ENCODE results near the gene SLC19A2. TPM values are rescaled to one million over a fixed set of nuclear protein-coding genes. Genes with fewer than 3 reads are reported as not detected.

SLC19A2 gene
- total and polyA plus RNA-seq, 2 of the 8 experiments (the other 6 are each of a cell fraction or from before 2014, with no cell fraction given): 21.2 to 23.2 TPM

GRCh38 chr1:169493251-169493650, 7.5 kb upstream of the SLC19A2 start:
- Histone ChIP-seq H3K27me3 (replicated peaks in 1 of 4; ENCODE audit: control insufficient read depth in 3 of 4, extremely low read depth in 1 of 4, insufficient read depth in 3 of 4, low read length in 3 of 4) (no peaks in the 10 kb centered on the region), H2BK12ac (ENCODE audit: low read depth, low read length) (no peak overlapping the region), H3K4me1 (replicated peaks in 1 of 4; ENCODE audit: control insufficient read depth in 3 of 4, insufficient read depth in 4 of 4, low read length in 3 of 4) (0 out of 7 replicates have a peak, but pooled peaks cover 0 to under 1% (median 0%) of the 10 kb centered on the region in 4 experiments), H3K4me3 (ENCODE audit: extremely low read depth in 1 of 4, insufficient read depth in 2 of 4, low read depth in 3 of 4, low read length in 4 of 4) (no peak overlapping the region), H3K56ac (replicated peaks; ENCODE audit: insufficient read length, low read depth, low read length) (no peak overlapping the region), H4K91ac (replicated peaks; ENCODE audit: insufficient read length, low read length) (no peak overlapping the region), H3K4ac (replicated peaks; ENCODE audit: insufficient read length, low read depth, low read length) (no peak overlapping the region), H3K79me1 (ENCODE audit: low read depth, low read length) (no peaks in the 10 kb centered on the region), H4K5ac (ENCODE audit: insufficient read length, low read depth, low read length) (no peak overlapping the region), H3K18ac (ENCODE audit: extremely low read depth, low read length) (no peak overlapping the region), H4K8ac (ENCODE audit: extremely low read depth, insufficient read depth, low read length) (no peak overlapping the region), H3K23ac (ENCODE audit: insufficient read length) (no peak overlapping the region), H2AK5ac (ENCODE audit: low read depth, low read length) (no peak overlapping the region), H3K79me2 (ENCODE audit: control insufficient read depth in 1 of 2, insufficient read depth in 2 of 2, low read length in 2 of 2) (no peaks in the 10 kb centered on the region), H2BK15ac (ENCODE audit: low read length) (no peak overlapping the region), H3K23me2 (ENCODE audit: low read depth, low read length) (no peaks in the 10 kb centered on the region), H2BK20ac (ENCODE audit: low read length) (no peak overlapping the region), H4K20me1 (replicated peaks in 1 of 2; ENCODE audit: control insufficient read depth in 1 of 2, insufficient read depth in 2 of 2, low read length in 2 of 2) (no peaks in the 10 kb centered on the region), H2BK5ac (ENCODE audit: low read depth, low read length) (no peak overlapping the region), H3K36me3 (ENCODE audit: control insufficient read depth in 2 of 4, insufficient read depth in 4 of 4, low read length in 3 of 4) (no peaks in the 10 kb centered on the region), H3K14ac (ENCODE audit: insufficient read length) (no peak overlapping the region), H3K9ac (replicated peaks in 1 of 4; ENCODE audit: extremely low read depth in 1 of 4, low read depth in 3 of 4, low read length in 3 of 4) (no peak overlapping the region), H3K9me3 (ENCODE audit: insufficient read depth in 2 of 2, low read depth in 1 of 2, low read length in 1 of 2) (no peaks in the 10 kb centered on the region), H2BK120ac (replicated peaks; ENCODE audit: low read depth, low read length) (no peak overlapping the region), H3K4me2 (ENCODE audit: insufficient read depth in 1 of 2, low read depth in 2 of 2, low read length in 2 of 2) (no peak overlapping the region), H2AFZ (ENCODE audit: low read length) (no peak overlapping the region), H3K27ac (ENCODE audit: low read depth, low read length) (no peak overlapping the region)
- 88% methylated on average over 1 of the region's 1 CpG; no CpG with 5 or more reads in 1 of the 2 experiments for WGBS, 2 experiments (ENCODE audit: extremely low coverage in 1 of 2, insufficient coverage in 1 of 2, insufficient read length in 1 of 2, insufficient replicate concordance in 2 of 2, low coverage in 1 of 2, low lambda C conversion rate in 2 of 2, missing lambda C conversion rate in 1 of 2)
- no peak for TF ChIP-seq SUZ12 (IDR thresholded peaks at IDR 0.05; ENCODE audit: low read length)
- no peak for TF ChIP-seq CHD1 (IDR thresholded peaks at IDR 0.05; ENCODE audit: low read depth, low read length)
- TF ChIP-seq E2F6 (IDR thresholded peaks at IDR 0.05): no peak
- TF ChIP-seq GTF2F1 (IDR thresholded peaks at IDR 0.05; ENCODE audit: borderline replicate concordance, low read depth, low read length): no peak
- TF ChIP-seq MAX (IDR thresholded peaks at IDR 0.05): no peak
- no peak for TF ChIP-seq ASH2L (IDR thresholded peaks at IDR 0.05; ENCODE audit: low read length)
- TF ChIP-seq JUN (IDR thresholded peaks at IDR 0.05; ENCODE audit: low read depth, low read length): no peak
- TF ChIP-seq EGR1 (IDR thresholded peaks at IDR 0.05; ENCODE audit: borderline replicate concordance, low read depth, low read length): no peak
- no peak for TF ChIP-seq SAP30 (IDR thresholded peaks at IDR 0.05; ENCODE audit: insufficient read depth, insufficient replicate concordance, low read length)
- TF ChIP-seq SIN3A (conservative IDR thresholded peaks at IDR 0.05 in 1 of 2, IDR thresholded peaks at IDR 0.05 in 1 of 2; ENCODE audit: low read depth in 1 of 2, low read length in 2 of 2): no peak
- no peak for TF ChIP-seq NRF1 (IDR thresholded peaks at IDR 0.05; ENCODE audit: low read depth, low read length)
- TF ChIP-seq TEAD4 (IDR thresholded peaks at IDR 0.05; ENCODE audit: low read depth, low read length): no peak
- DNase-seq (ENCODE audit: low read depth in 1 of 2, low spot score in 2 of 2) (no peak), FAIRE-seq (no peak)
- ChIA-PET POLR2A (ENCODE audit: partially characterized antibody) (no interaction called here), CTCF (ENCODE audit: partially characterized antibody) (interaction anchor here (0.9 to 2.0 kb wide), 3 partner anchors 14 to 53 kb away, joined by 3 to 7 read pairs (median 4); no protein-coding TSS in a partner anchor)

Measured in H1 (cell line).